GM19467 (cell line): ENCODE measurements around the gene SMC4.

Experiments used
- ATAC-seq: cut with Tn5 transposase; IDR thresholded peaks from one replicate; pipeline ENCODE4 v1.9.1; 2021; ENCODE audit warnings: mild to moderate bottlenecking, moderate library complexity; ENCODE audit not compliant: unreplicated experiment

The SMC4 gene

DNA sequence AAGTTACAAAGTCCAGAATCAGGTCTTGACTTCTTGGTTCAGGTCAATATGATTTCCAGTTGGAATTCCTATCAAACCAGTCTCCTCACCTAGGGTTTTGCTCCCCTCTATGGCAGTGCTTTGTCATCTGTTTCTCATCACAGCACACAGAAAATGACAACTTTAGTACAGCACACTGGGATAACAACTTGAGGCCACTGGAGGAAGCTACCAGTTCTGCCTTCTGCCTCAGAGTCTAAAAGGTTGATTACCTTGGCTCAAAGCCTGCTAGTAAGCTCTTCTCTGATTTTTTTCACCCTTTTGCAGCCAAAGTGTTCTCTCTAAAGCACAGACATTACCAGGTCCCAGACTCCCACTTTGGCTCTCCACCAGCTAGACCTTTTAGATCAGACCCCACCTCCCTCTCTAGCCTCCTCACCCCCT, 75.0 kb downstream of the SMC4 start:
- ATAC-seq: no peak

GRCh38 chr3:160475153-160475552, 75.7 kb downstream of the SMC4 start:
- no peak for ATAC-seq

GRCh38 chr3:160475884-160476283, 76.4 kb downstream of the SMC4 start:
- ATAC-seq: no peak

DNA sequence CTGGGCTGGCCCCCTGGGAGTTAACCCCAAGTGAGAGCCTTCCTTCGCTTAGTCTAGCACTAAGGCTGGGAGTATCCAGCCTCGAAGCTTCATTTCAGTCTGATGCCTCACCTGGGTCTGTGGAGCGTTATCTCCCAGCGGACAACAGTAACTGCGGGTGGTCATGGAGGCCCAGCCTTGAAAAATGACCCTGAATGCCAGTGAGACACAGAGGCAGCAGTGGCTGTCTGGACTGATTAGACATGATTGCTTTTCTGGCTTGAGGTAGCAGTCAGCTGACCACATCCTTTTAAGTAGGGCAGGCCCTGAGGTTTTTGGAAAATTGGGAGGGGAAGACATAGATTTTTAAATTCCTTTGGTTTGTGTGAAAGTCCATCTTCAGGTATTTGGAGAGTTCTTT, 78.3 kb downstream of the SMC4 start:
- no peak for ATAC-seq

- no peak for ATAC-seq
Observed at GRCh38 chr3:160478338-160478737, 78.9 kb downstream of the SMC4 start.

- ATAC-seq: no peak
Observed at GRCh38 chr3:160479376-160479775, 79.9 kb downstream of the SMC4 start.

DNA sequence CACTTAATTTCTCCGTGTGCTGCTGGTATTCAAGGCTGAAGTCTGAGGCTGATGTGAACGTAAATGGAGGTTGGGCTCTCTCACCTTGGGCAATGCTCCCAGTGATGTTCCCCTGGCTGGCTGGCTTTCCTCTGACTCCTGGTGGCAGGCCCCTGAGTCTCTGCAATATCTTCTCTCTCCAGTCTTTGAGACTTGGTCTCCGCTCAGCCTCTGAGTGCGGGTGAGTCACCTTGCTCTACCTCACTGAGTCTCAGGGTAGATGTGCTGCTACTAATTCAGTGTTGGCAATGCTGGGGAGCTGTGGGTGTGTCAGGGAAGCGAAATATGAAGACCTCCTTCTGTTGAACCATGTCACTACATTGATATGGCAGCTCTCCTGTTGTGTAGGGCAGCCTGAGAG, 81.5 kb downstream of the SMC4 start:
- no peak for ATAC-seq

DNA sequence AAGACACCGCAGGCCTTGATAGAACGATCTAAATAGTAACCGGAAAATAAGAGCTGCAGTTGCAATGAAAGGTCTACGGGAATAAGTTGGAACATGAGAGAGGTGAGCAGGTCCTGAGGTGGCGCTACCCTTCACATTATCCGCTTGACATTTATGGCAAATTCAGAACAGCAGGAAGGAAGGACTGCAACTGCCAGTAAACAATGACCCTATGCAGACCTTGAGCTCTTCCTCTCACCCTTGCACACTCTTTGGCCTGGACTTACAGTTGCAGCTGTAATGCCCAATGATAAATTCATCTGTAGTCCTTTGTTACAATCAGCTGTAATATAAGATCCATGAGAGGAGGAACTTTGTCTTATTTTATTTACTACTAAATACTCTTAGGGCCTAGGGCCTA, 82.4 kb downstream of the SMC4 start:
- no peak for ATAC-seq

DNA sequence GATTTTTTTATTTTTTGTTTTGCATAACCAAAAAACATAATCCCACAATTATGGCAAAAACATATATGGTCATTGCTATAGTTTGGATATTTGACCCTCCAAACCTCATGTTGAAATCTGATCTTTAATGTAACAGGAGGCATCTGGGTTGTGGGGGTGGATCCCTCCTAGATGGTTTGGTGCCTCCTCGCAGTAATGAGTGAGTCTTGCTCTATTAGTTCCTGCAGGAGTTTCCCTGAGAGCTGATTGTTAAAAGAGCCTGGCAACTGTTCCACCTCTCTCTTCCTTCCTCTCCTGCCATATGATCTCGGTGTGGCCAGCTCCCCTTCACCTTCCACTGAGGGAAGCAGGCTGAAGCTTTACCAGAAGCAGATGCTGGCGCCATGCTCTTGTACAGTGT, 83.3 kb downstream of the SMC4 start:
- ATAC-seq: no peak
